ENCODE data around the gene ORMDL2.

- no peak for TF ChIP-seq CTCF (IDR thresholded peaks at IDR 0.05)
- TF ChIP-seq POLR2AphosphoS5 (IDR thresholded peaks at IDR 0.05) = no peak
- no peak for TF ChIP-seq POLR2A (IDR thresholded peaks at IDR 0.05)
- TF ChIP-seq EP300 (IDR thresholded peaks at IDR 0.05) = no peak
Observed at GRCh38 chr12:55812088-55812487, 5.8 kb upstream of the ORMDL2 start.
